OCI-LY7 (cell line): Measurements from ENCODE around the gene PLA2G4B.

Source experiments
- CTCF ChIP-seq: fragments of 200-600 bp; sonication (generic); conservative IDR thresholded peaks from 2 replicates; pipeline ENCODE4 v1.5.1; 2014; ENCODE audit warnings: mild to moderate bottlenecking, antibody characterized with exemption, low read length, moderate library complexity, mixed read lengths
- EZH2phosphoT487 ChIP-seq: fragments of 200-600 bp; sonication (generic); IDR thresholded peaks from 2 replicates; pipeline ENCODE4 v1.6.1; 2018; ENCODE audit warnings: low read depth, borderline replicate concordance, mild to moderate bottlenecking, mixed run types, antibody characterized with exemption, low read length, moderate library complexity, mixed read lengths

- TF ChIP-seq CTCF (no peak), EZH2phosphoT487 (no peak)
Measured at GRCh38 chr15:41868321-41868720, 29.7 kb downstream of the PLA2G4B start.
